Subcutaneous adipose tissue (tissue), 4 donors: ENCODE data around the gene TNFRSF8. TPM values are rescaled to one million over a fixed set of nuclear protein-coding genes. Genes with fewer than 3 reads are reported as not detected.

ENCODE experiments used
- CTCF ChIP-seq: fragments of 450-650 bp; IDR thresholded peaks from one replicate; pipeline ENCODE4 v1.5.1; 2016; ENCODE audit warnings: low read depth, mild to moderate bottlenecking, control low read depth, antibody characterized with exemption, moderate library complexity
- total RNA-seq, 4 donors: library from RNA; depleted of rRNA; stranded (reverse); fragments of >200 nt; gene quantifications; one replicate each; pipeline ENCODE4 v1.1.0, GENCODE V29; 2016

Gene TNFRSF8
- total RNA-seq, 4 donors from 2014 or later, result 1.5 to 7.2 (median 2.9) TPM

GRCh38 chr1:12071892-12072291 is 8.8 kb downstream of the TNFRSF8 start:
- no peak for TF ChIP-seq CTCF

GRCh38 chr1:12072741-12073140 is 9.6 kb downstream of the TNFRSF8 start:
- no peak for TF ChIP-seq CTCF

GRCh38 chr1:12073796-12074195 is 10.7 kb downstream of the TNFRSF8 start:
- no peak for TF ChIP-seq CTCF

GRCh38 chr1:12075195-12076114 is 12.4 kb downstream of the TNFRSF8 start:
- TF ChIP-seq CTCF, result no peak

GRCh38 chr1:12076425-12077005 is 13.4 kb downstream of the TNFRSF8 start:
- TF ChIP-seq CTCF, result no peak

- TF ChIP-seq CTCF, result no peak
Measured at GRCh38 chr1:12078575-12078937, 15.5 kb downstream of the TNFRSF8 start.
